T-helper 2 cell treated with Interferon-gamma antibody and Interleukin-4, amounts not matched to agents 5 μg/mL and 100 μg/mL, for 36 hours (primary cell): ENCODE data around the gene MAPK1.
"Not testable (repeated sequence)": the region's sequence is repeated elsewhere in the genome, so short reads cannot be mapped to it uniquely, and the experiment has no call there.

Experiments used
- DNase-seq: peaks from one replicate; pipeline ENCODE4 v3.0.0; 2021; ENCODE audit warnings: low spot score
- H3K27ac Mint-ChIP-seq: one replicate; pipeline ENCODE4 v1.8.0; 2021; ENCODE audit warnings: mild to moderate bottlenecking, mixed read lengths
- H3K27me3 Mint-ChIP-seq: one replicate; pipeline ENCODE4 v1.8.0; 2021; ENCODE audit warnings: low read depth, mixed read lengths
- H3K36me3 Mint-ChIP-seq: one replicate; pipeline ENCODE4 v1.8.0; 2021; ENCODE audit warnings: low read depth, mixed read lengths
- H3K4me1 Mint-ChIP-seq: one replicate; pipeline ENCODE4 v1.8.0; 2021; ENCODE audit warnings: low read depth, mixed read lengths
- H3K4me3 Mint-ChIP-seq: one replicate; pipeline ENCODE4 v1.8.0; 2022; ENCODE audit warnings: mild to moderate bottlenecking, moderate library complexity, mixed read lengths
- H3K9me3 Mint-ChIP-seq: one replicate; pipeline ENCODE4 v1.8.0; 2021; ENCODE audit warnings: mixed read lengths

The MAPK1 gene

GRCh38 chr22:21848057-21848456 is 19.4 kb downstream of the MAPK1 start:
- Mint-ChIP-seq H3K4me1 (peaks cover 18% of the 10 kb centered on the region), H3K36me3 (peaks cover 15% of the 10 kb centered on the region)
- not testable (repeated sequence) for H3K27ac Mint-ChIP-seq

GRCh38 chr22:21845558-21846453 is 21.6 kb downstream of the MAPK1 start:
- Mint-ChIP-seq H3K9me3 (no peaks in the 10 kb centered on the region), H3K27me3 (no peaks in the 10 kb centered on the region), H3K27ac (no peak overlapping the region), H3K4me1 (peaks cover 16% of the 10 kb centered on the region), H3K36me3 (peaks cover 12% of the 10 kb centered on the region), H3K4me3 (no peak overlapping the region)
- DNase-seq: no peak

More at GRCh38 chr22:21848057-21848456, 19.4 kb downstream of the MAPK1 start:
- not testable (repeated sequence) for DNase-seq, H3K4me3 Mint-ChIP-seq, H3K27me3 Mint-ChIP-seq, H3K9me3 Mint-ChIP-seq

GRCh38 chr22:21842946-21843345 is 24.5 kb downstream of the MAPK1 start:
- no peak for DNase-seq
- Mint-ChIP-seq H3K9me3 (no peaks in the 10 kb centered on the region), H3K4me1 (peaks cover 12% of the 10 kb centered on the region), H3K27ac (no peak overlapping the region), H3K4me3 (no peak overlapping the region), H3K27me3 (no peaks in the 10 kb centered on the region), H3K36me3 (peaks cover 7% of the 10 kb centered on the region)

- H3K4me1 Mint-ChIP-seq: peaks cover 14% of the 10 kb centered on the region
- H3K27me3 Mint-ChIP-seq: no peaks in the 10 kb centered on the region
- H3K27ac Mint-ChIP-seq: no peak overlapping the region
- H3K4me3 Mint-ChIP-seq: no peak overlapping the region
- H3K9me3 Mint-ChIP-seq: no peaks in the 10 kb centered on the region
- peaks cover 7% of the 10 kb centered on the region for H3K36me3 Mint-ChIP-seq
- no peak for DNase-seq
Measured at GRCh38 chr22:21841422-21841821, 26.0 kb downstream of the MAPK1 start.

- Mint-ChIP-seq H3K36me3 (peaks cover 3% of the 10 kb centered on the region), H3K9me3 (no peaks in the 10 kb centered on the region), H3K4me3 (no peak overlapping the region), H3K4me1 (peaks cover 13% of the 10 kb centered on the region), H3K27ac (no peak overlapping the region), H3K27me3 (no peaks in the 10 kb centered on the region)
- DNase-seq: no peak
Measured at GRCh38 chr22:21840236-21840823, 27.1 kb downstream of the MAPK1 start.

DNA sequence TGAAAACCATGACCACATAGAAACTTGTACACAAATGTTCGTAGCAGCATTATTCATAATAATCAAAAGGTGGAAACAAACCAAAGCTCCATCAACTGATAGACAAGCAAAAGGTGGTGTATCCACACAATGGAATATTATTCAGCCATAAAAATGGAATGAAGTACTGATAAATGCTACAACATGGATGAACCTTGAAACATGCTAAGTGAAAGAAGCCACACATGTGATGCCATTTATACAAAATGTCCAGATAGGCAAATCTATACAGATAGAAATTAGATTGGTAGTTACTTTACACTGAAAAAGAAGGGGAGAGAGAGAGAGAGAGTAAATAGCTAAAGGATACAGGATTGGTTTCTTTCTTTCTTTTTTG is 27.7 kb downstream of the MAPK1 start:
- H3K27ac Mint-ChIP-seq: no peak overlapping the region
- peaks cover 16% of the 10 kb centered on the region for H3K4me1 Mint-ChIP-seq
- no peak overlapping the region for H3K4me3 Mint-ChIP-seq

DNA sequence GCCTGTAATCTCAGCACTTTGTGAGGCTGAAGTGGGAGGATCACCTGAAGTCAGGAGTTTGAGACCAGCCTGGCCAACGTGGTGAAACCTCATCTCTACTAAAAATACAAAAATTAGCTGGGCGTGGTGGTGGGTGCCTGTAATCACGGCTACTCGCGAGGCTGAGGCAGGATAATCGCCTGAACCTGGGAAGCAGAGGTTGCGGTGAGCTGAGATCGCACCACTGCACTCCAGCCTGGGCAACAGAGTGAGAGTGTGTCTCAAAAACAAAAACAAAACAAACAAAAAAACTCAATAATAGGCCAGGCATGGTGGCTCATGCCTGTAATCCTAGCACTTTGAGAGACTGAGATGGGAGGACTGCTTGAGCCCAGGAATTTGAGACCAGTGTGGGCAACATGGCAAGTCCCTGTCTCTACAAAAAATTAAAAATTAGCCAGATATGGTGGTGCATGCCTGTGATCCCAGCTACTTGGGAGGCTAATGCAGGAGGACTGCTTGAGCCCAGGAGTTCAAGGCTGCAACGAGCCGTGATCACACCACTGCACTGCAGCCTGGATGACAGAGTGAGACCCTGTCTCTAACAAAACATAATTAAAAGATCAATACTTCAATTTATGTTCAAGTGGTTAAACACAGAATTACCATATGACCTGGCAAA is 28.2 kb downstream of the MAPK1 start:
- not testable (repeated sequence) for H3K36me3 Mint-ChIP-seq, H3K4me3 Mint-ChIP-seq, H3K27ac Mint-ChIP-seq, DNase-seq, H3K9me3 Mint-ChIP-seq, H3K27me3 Mint-ChIP-seq
- peaks cover 19% of the 10 kb centered on the region for H3K4me1 Mint-ChIP-seq

More for the DNA sequence above, 27.7 kb downstream of the MAPK1 start:
- no peaks in the 10 kb centered on the region for H3K27me3 Mint-ChIP-seq
- no peak for DNase-seq
- no peaks in the 10 kb centered on the region for H3K9me3 Mint-ChIP-seq
- H3K36me3 Mint-ChIP-seq: peaks cover 3% of the 10 kb centered on the region

- peaks cover 25% of the 10 kb centered on the region for H3K4me1 Mint-ChIP-seq
- H3K27me3 Mint-ChIP-seq: no peaks in the 10 kb centered on the region
- peaks cover 4% of the 10 kb centered on the region for H3K36me3 Mint-ChIP-seq
- no peak for DNase-seq
- no peak overlapping the region for H3K27ac Mint-ChIP-seq
- no peak overlapping the region for H3K4me3 Mint-ChIP-seq
- H3K9me3 Mint-ChIP-seq: no peaks in the 10 kb centered on the region
Measured at GRCh38 chr22:21837248-21837979, 30.0 kb downstream of the MAPK1 start.

DNA sequence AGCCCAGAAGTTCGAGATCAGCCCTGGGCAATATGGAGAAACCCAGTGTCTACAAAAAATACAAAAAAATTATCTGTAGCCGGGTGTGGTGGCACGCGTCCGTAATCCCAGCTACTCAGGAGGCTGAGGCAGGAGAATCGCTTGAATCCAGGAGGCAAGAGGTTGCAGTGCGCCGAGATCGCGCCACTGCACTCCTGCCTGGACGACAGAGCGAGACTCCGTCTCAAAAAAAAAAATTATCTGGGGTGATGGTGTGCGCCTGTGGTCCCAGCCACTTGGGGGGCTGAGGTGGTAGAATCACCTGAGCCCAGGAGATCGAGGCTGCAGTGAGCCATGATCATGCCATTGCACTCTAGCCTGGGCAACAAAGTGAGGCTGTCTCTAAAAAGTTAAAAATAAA is 31.0 kb downstream of the MAPK1 start:
- H3K27me3 Mint-ChIP-seq, H3K36me3 Mint-ChIP-seq, H3K9me3 Mint-ChIP-seq, H3K4me3 Mint-ChIP-seq, H3K27ac Mint-ChIP-seq, DNase-seq: not testable (repeated sequence)
- peaks cover 27% of the 10 kb centered on the region for H3K4me1 Mint-ChIP-seq

DNA sequence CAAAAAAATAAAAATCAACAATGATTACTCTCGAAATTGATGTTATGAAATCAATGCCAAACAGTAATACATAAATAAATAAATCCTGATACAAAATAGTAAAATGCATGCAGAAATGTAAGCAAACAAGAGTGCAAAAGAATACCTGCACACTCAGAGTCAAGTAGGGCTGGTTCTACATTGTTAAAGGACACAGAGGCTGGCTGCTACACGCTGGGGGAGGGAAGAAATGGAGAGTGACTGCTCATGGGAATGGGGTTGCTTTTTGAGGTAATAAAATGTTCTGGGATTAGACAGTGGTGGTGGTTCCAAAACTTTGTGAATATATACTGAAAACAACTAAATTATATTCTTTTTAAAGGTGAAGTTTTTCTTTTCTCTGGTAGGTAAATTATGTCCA is 32.1 kb downstream of the MAPK1 start:
- Mint-ChIP-seq H3K27me3 (no peaks in the 10 kb centered on the region), H3K4me1 (peaks cover 31% of the 10 kb centered on the region), H3K27ac (no peak overlapping the region), H3K9me3 (no peaks in the 10 kb centered on the region), H3K36me3 (peaks cover 2% of the 10 kb centered on the region), H3K4me3 (no peak overlapping the region)
- no peak for DNase-seq

- Mint-ChIP-seq H3K9me3 (no peaks in the 10 kb centered on the region), H3K36me3 (peaks cover 2% of the 10 kb centered on the region), H3K27ac (no peak overlapping the region), H3K4me3 (no peak overlapping the region), H3K4me1 (peaks cover 31% of the 10 kb centered on the region), H3K27me3 (no peaks in the 10 kb centered on the region)
- DNase-seq: no peak
Measured at GRCh38 chr22:21834869-21835268, 32.6 kb downstream of the MAPK1 start.

- Mint-ChIP-seq H3K27me3 (no peaks in the 10 kb centered on the region), H3K4me3 (no peak overlapping the region), H3K36me3 (peaks cover 2% of the 10 kb centered on the region), H3K4me1 (peaks cover 35% of the 10 kb centered on the region), H3K27ac (no peak overlapping the region), H3K9me3 (no peaks in the 10 kb centered on the region)
- DNase-seq: no peak
Measured at GRCh38 chr22:21832291-21833290, 34.9 kb downstream of the MAPK1 start.

- H3K27ac Mint-ChIP-seq: no peak overlapping the region
- no peak overlapping the region for H3K4me3 Mint-ChIP-seq
- H3K27me3 Mint-ChIP-seq: no peaks in the 10 kb centered on the region
- H3K9me3 Mint-ChIP-seq: no peaks in the 10 kb centered on the region
- H3K36me3 Mint-ChIP-seq: peaks cover 2% of the 10 kb centered on the region
- peaks cover 35% of the 10 kb centered on the region for H3K4me1 Mint-ChIP-seq
- no peak for DNase-seq
Measured at GRCh38 chr22:21829523-21829922, 37.9 kb downstream of the MAPK1 start.
